ENCODE results near the gene SLC18A3. TPM values are rescaled to one million over a fixed set of nuclear protein-coding genes. Genes with fewer than 3 reads are reported as not detected.

SLC18A3 gene
- total RNA-seq, 1 experiment from 2014 or later, result not detected

DNA sequence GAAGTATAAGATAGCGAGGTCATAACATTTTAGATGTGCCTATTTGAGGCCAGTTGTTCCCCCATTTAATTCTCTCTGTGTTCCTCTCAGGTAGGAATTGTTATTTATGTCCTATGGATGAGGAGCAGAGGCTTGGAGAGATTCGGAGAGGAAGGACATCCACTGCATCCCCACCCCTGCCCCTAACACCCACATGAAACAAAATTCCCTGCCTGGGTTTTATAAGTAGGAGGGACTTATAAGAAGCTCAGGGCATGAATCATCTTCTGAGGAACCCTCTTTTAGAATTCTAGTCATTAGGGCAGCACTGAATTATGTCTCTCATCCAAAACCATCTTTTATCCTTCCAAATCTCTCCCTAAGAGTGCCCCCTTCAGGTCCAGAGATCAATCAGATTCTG is 8.7 kb downstream of the SLC18A3 start:
- Mint-ChIP-seq H3K27me3 (ENCODE audit: low read depth) (peaks cover 88% of the 10 kb centered on the region), H3K36me3 (ENCODE audit: insufficient read depth in 1 of 3, low read depth in 3 of 3) (no peaks in the 10 kb centered on the region), H3K27ac (no peak overlapping the region), H3K4me1 (peaks cover 7 to 18% of the 10 kb centered on the region in 2 experiments), H3K9me3 (no peaks in the 10 kb centered on the region), H3K4me3 (no peak overlapping the region)
- no CpG with 5 or more reads among the region's 2 CpGs for WGBS (ENCODE audit: extremely low coverage, insufficient read length, low lambda C conversion rate)
- no peak overlapping the region for H3K4me2 ChIP-seq (ENCODE audit: insufficient read depth, insufficient read length, low read length)
- H3K23ac ChIP-seq (ENCODE audit: insufficient read length, low read depth, low read length), result no peak overlapping the region
- H4K91ac ChIP-seq (ENCODE audit: insufficient read length, low read depth, low read length), result no peak overlapping the region
- H3K18ac ChIP-seq (ENCODE audit: insufficient read length, low read depth, low read length), result no peak overlapping the region
- no peaks in the 10 kb centered on the region for H3K79me2 ChIP-seq (ENCODE audit: insufficient read depth, low read length)
- no peak overlapping the region for H4K5ac ChIP-seq (ENCODE audit: insufficient read length, low read depth, low read length)
- no peaks in the 10 kb centered on the region for H4K20me1 ChIP-seq (ENCODE audit: control insufficient read depth, insufficient read depth, insufficient read length)
- no peak overlapping the region for H2BK20ac ChIP-seq (ENCODE audit: low read depth, low read length, poor library complexity, severe bottlenecking)
- H3K23me2 ChIP-seq (ENCODE audit: insufficient read length, low read depth, low read length, poor library complexity, severe bottlenecking), result no peaks in the 10 kb centered on the region
- H3K27ac ChIP-seq (ENCODE audit: insufficient read length, low read depth, low read length), result no peak overlapping the region
- H4K8ac ChIP-seq (replicated peaks; ENCODE audit: insufficient read length, low read depth, low read length), result no peak overlapping the region
- H2BK120ac ChIP-seq (ENCODE audit: low read depth, low read length, poor library complexity, severe bottlenecking), result no peak overlapping the region
- peak; percentile 3 for DNase-seq
- H3K56ac ChIP-seq (ENCODE audit: insufficient read length, low read depth, low read length), result no peak overlapping the region
- H2BK12ac ChIP-seq (ENCODE audit: insufficient read length, low read depth, low read length), result no peak overlapping the region
- no peaks in the 10 kb centered on the region for H3K4me1 ChIP-seq (ENCODE audit: insufficient read depth, low read length)
- H3K4ac ChIP-seq (ENCODE audit: low read depth, low read length), result no peak overlapping the region
- no peak overlapping the region for H3T11ph ChIP-seq (ENCODE audit: low read length)
- no peak overlapping the region for H2BK15ac ChIP-seq (ENCODE audit: low read depth, low read length)
- no peak overlapping the region for H3K9ac ChIP-seq (ENCODE audit: extremely low read depth, insufficient read length, low read length)
- TF ChIP-seq, protein P1, sequence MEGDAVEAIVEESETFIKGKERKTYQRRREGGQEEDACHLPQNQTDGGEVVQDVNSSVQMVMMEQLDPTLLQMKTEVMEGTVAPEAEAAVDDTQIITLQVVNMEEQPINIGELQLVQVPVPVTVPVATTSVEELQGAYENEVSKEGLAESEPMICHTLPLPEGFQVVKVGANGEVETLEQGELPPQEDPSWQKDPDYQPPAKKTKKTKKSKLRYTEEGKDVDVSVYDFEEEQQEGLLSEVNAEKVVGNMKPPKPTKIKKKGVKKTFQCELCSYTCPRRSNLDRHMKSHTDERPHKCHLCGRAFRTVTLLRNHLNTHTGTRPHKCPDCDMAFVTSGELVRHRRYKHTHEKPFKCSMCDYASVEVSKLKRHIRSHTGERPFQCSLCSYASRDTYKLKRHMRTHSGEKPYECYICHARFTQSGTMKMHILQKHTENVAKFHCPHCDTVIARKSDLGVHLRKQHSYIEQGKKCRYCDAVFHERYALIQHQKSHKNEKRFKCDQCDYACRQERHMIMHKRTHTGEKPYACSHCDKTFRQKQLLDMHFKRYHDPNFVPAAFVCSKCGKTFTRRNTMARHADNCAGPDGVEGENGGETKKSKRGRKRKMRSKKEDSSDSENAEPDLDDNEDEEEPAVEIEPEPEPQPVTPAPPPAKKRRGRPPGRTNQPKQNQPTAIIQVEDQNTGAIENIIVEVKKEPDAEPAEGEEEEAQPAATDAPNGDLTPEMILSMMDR (conservative IDR thresholded peaks at IDR 0.05), result no peak; the same call in 2 of the 3 replicates
- no peaks in the 10 kb centered on the region for H3K79me1 ChIP-seq (ENCODE audit: insufficient read depth, low read depth, low read length, poor library complexity, severe bottlenecking)
- no peak overlapping the region for H2BK5ac ChIP-seq (ENCODE audit: insufficient read length, low read length)
- H3K14ac ChIP-seq (ENCODE audit: insufficient read depth, low read length), result no peak overlapping the region
- no peak overlapping the region for H2AK5ac ChIP-seq (ENCODE audit: insufficient read length, low read length)
- no peaks in the 10 kb centered on the region for H3K9me3 ChIP-seq (ENCODE audit: control insufficient read depth, low read depth, low read length)
- H3K27me3 ChIP-seq (ENCODE audit: insufficient read depth, low read length), result peaks cover 31% of the 10 kb centered on the region
- no peak overlapping the region for H2AFZ ChIP-seq (ENCODE audit: low read length)

Measured in H9 (cell line).